Neutrophil (primary cell): ENCODE data around the gene PTPN11.

Experiments used
- H3K27ac ChIP-seq: fragments of 200-600 bp; sonication (generic); 2 replicates; pipeline ENCODE4 v1.5.1; 2016; ENCODE audit warnings: mild to moderate bottlenecking, moderate library complexity
- H3K27me3 ChIP-seq: fragments of 200-600 bp; sonication (generic); 2 replicates; pipeline ENCODE4 v1.6.0; 2016; ENCODE audit warnings: mild to moderate bottlenecking
- H3K36me3 ChIP-seq: fragments of 200-600 bp; sonication (generic); 2 replicates; pipeline ENCODE4 v1.5.1; 2017
- H3K4me1 ChIP-seq, 2 experiments: fragments of 200-600 bp in 1 of 2; sonication (generic) in 1 of 2; 1 replicate in 1 of 2; 2 replicates in 1 of 2; pipeline versions ENCODE4 v1.5.1 to v1.6.1; 2013 to 2016; ENCODE audit warnings: low read depth in 1 of 2, low read length in 1 of 2, mild to moderate bottlenecking in 1 of 2, moderate library complexity in 1 of 2; ENCODE audit not compliant: control insufficient read depth in 1 of 2, insufficient read depth in 1 of 2
- H3K4me3 ChIP-seq, 2 experiments: fragments of 200-600 bp in 1 of 2; sonication (generic) in 1 of 2; 1 replicate in 1 of 2; 2 replicates in 1 of 2; pipeline ENCODE4 v1.5.1; 2013 to 2016; ENCODE audit warnings: low read depth in 1 of 2, low read length in 1 of 2, mild to moderate bottlenecking in 1 of 2, moderate library complexity in 1 of 2
- H3K9me3 ChIP-seq: fragments of 200-600 bp; sonication (generic); 2 replicates; pipeline ENCODE4 v1.5.1; 2016
- TF ChIP-seq, protein P1 (sequence below): fragments of 200-600 bp; sonication (generic); IDR thresholded peaks from 2 replicates; pipeline ENCODE4 v1.5.1; 2016; ENCODE audit warnings: antibody characterized with exemption

PTPN11 gene

DNA sequence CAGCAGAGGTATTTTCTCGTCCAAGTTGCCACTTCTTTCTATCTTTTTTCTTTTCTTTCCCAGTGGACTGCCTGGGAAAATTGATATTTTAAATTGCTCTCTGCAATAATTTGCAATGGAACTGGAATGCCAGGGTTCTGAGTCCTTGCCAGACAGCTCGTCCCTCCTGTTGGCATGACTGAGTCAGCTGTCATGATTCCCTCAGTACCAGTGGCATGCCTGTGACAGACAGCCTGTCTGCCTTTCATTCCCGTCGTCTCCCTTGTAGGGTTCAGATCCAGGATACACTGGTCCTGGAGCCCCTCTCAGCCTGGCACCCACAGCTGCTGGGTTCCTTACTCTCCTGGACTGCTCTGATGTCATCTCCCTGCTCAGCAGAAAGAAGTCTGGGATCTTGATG, 84.8 kb downstream of the PTPN11 start:
- Histone ChIP-seq H3K27me3 (no peaks in the 10 kb centered on the region), H3K4me3 (no peak overlapping the region), H3K4me1 (no peaks in the 10 kb centered on the region), H3K9me3 (no peaks in the 10 kb centered on the region), H3K36me3 (peaks cover 83% of the 10 kb centered on the region), H3K27ac (no peak overlapping the region)
- TF ChIP-seq, protein P1, sequence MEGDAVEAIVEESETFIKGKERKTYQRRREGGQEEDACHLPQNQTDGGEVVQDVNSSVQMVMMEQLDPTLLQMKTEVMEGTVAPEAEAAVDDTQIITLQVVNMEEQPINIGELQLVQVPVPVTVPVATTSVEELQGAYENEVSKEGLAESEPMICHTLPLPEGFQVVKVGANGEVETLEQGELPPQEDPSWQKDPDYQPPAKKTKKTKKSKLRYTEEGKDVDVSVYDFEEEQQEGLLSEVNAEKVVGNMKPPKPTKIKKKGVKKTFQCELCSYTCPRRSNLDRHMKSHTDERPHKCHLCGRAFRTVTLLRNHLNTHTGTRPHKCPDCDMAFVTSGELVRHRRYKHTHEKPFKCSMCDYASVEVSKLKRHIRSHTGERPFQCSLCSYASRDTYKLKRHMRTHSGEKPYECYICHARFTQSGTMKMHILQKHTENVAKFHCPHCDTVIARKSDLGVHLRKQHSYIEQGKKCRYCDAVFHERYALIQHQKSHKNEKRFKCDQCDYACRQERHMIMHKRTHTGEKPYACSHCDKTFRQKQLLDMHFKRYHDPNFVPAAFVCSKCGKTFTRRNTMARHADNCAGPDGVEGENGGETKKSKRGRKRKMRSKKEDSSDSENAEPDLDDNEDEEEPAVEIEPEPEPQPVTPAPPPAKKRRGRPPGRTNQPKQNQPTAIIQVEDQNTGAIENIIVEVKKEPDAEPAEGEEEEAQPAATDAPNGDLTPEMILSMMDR = no peak

DNA sequence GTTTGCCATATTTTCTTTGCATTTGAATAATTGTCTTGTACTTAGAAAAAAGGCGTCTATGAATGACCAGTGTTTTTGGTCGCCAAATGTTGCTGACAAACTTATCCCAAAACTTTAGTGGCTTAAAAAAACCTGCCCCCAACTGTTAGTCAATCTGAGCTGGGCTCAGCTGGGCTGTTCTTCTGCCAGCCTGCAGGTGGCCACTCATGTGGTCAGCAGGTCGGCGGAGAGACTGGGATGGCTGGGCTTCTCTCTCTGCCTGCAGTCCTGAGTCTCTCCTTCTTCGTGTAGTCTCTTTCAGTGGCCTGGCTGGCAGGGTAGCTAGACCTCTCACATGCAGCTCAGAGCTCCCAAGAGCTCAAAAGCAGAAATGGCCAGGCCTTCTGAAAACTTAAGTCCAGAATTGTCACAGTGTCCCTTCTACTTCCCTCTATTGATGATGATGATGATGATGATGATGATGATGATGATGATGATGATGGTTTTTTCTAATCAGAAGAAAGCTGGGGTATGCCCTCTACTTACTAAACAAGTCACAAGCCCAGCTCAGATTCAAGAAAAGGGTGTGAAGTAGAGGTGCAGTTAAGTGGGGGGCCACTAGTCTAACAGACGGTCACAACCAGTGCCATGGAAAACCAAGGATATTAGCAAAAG, 87.9 kb downstream of the PTPN11 start:
- H3K9me3 ChIP-seq = no peaks in the 10 kb centered on the region
- TF ChIP-seq, protein P1 = no peak
- no peaks in the 10 kb centered on the region for H3K27me3 ChIP-seq
- H3K4me1 ChIP-seq = no peaks in the 10 kb centered on the region
- no peak overlapping the region for H3K27ac ChIP-seq
- H3K36me3 ChIP-seq = peaks cover 82% of the 10 kb centered on the region
- H3K4me3 ChIP-seq = no peak overlapping the region

DNA sequence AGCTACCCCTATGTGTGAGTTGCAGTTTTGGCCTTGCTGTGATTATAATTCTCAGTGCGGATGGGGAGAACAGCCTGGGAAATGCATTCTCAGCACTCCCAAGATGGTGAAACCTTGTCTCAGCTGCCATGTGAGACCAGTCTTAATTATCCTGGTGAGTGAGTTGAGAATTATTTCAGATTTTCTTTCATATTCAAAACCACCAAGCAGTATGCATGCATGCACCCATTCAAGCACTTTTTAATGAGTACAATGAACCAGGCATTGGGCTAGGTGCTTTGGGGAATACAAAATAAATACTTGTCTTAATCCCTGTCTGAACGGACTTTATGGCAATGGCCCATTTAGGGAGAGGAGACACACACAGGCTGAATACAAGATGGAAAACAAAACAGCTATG, 94.7 kb downstream of the PTPN11 start:
- peaks cover 18% of the 10 kb centered on the region for H3K36me3 ChIP-seq
- TF ChIP-seq, protein P1 = no peak
- no peak overlapping the region for H3K27ac ChIP-seq
- H3K4me3 ChIP-seq = no peak overlapping the region
- H3K27me3 ChIP-seq = no peaks in the 10 kb centered on the region
- H3K4me1 ChIP-seq = no peaks in the 10 kb centered on the region
- H3K9me3 ChIP-seq = no peaks in the 10 kb centered on the region

DNA sequence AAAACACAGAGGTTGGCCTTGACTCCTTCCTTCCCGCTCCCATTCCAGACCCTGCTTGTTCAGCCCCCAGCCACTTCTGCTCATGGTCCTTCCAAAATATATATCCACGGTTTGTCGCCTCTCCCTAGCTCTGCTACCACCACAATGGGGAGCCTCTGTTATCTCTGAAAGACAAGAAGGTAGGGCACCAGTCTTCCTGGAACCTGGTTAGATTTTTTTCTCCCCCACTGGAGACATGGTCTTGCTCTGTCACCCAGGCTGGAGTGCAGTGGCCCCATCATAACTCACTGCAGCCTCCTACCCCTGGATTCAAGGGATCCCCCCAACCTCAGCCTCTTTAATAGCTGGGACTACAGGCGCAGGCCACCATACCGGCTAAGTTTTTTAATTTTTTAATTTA, 95.7 kb downstream of the PTPN11 start:
- no peak overlapping the region for H3K4me3 ChIP-seq
- TF ChIP-seq, protein P1 = no peak
- H3K27ac ChIP-seq = no peak overlapping the region
- H3K9me3 ChIP-seq = no peaks in the 10 kb centered on the region
- H3K27me3 ChIP-seq = no peaks in the 10 kb centered on the region
- no peaks in the 10 kb centered on the region for H3K4me1 ChIP-seq
- H3K36me3 ChIP-seq = peaks cover 14% of the 10 kb centered on the region

DNA sequence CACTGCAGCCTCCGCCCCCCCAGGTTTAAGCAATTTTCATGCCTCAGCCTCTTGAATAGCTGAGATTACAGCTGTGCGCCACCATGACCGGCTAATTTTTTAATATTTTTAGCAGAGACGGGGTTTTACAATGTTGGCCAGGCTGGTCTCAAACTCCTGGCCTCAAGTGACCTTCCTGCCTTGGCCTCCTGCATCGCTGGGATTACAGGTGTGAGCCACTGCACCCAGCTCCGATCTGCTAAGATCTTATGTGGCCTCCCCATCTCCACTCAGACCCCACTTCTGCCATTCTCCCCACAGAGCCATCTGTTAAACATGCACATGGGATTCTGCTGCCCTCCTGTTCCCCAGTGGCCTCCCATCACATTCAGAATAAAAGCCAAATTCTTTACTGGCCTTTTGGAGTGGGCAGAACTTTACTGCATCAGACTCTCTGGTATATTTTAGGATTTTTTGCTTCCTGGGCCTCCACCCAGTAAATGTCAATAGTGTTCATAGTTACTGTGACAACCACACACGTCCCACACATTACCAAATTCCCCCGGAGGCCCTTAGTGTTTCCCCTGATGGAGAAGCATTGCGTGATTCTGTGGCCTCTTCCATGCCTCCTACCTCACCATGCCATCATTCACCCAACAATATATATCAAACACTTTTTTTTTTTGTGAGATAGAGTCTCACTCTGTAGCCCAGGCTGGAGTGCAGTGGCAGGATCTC, 96.3 kb downstream of the PTPN11 start:
- Histone ChIP-seq H3K27me3 (no peaks in the 10 kb centered on the region), H3K36me3 (peaks cover 11% of the 10 kb centered on the region), H3K4me1 (no peaks in the 10 kb centered on the region), H3K4me3 (no peak overlapping the region), H3K27ac (no peak overlapping the region), H3K9me3 (no peaks in the 10 kb centered on the region)
- TF ChIP-seq, protein P1 = no peak
